Hematopoietic multipotent progenitor cell treated with erythropoietin and hydrocortisone succinate and interleukin-3 and kit ligand, for 17 days (in vitro differentiated cells): ENCODE data around the gene TMEM121B.

Experiments
- DNase-seq: peaks from one replicate; pipeline ENCODE4 v3.0.0-alpha.2; 2015; ENCODE audit warnings: low spot score

The TMEM121B gene

GRCh38 chr22:17138513-17138912 lies 17.4 kb upstream of the TMEM121B start:
- DNase-seq = no peak

- DNase-seq = no peak
Measured at GRCh38 chr22:17137861-17138425, 16.8 kb upstream of the TMEM121B start.

GRCh38 chr22:17137170-17137569 lies 16.0 kb upstream of the TMEM121B start:
- no peak for DNase-seq

GRCh38 chr22:17135153-17135760 lies 14.1 kb upstream of the TMEM121B start:
- DNase-seq = no peak

GRCh38 chr22:17133137-17133536 lies 12.0 kb upstream of the TMEM121B start:
- DNase-seq = no peak

- no peak for DNase-seq
Measured at GRCh38 chr22:17132112-17132511, 11.0 kb upstream of the TMEM121B start.

GRCh38 chr22:17131686-17132085 lies 10.5 kb upstream of the TMEM121B start:
- no peak for DNase-seq

- DNase-seq = no peak
Measured at GRCh38 chr22:17130199-17130598, 9.0 kb upstream of the TMEM121B start.

GRCh38 chr22:17120711-17121232 lies 388 bp downstream of the TMEM121B start:
- DNase-seq = no peak

GRCh38 chr22:17120281-17120680 lies 879 bp downstream of the TMEM121B start:
- no peak for DNase-seq

GRCh38 chr22:17119481-17120202 lies 1.5 kb downstream of the TMEM121B start:
- DNase-seq = no peak

- no peak for DNase-seq
Measured at GRCh38 chr22:17118342-17118741, 2.8 kb downstream of the TMEM121B start.

GRCh38 chr22:17117890-17118289 lies 3.3 kb downstream of the TMEM121B start:
- no peak for DNase-seq

- DNase-seq = no peak
Measured at GRCh38 chr22:17117400-17117799, 3.8 kb downstream of the TMEM121B start.

GRCh38 chr22:17116572-17117330 lies 4.4 kb downstream of the TMEM121B start:
- DNase-seq = no peak

- DNase-seq = no peak
Measured at GRCh38 chr22:17115945-17116565, 5.1 kb downstream of the TMEM121B start.

- no peak for DNase-seq
Measured at GRCh38 chr22:17115236-17115635, 5.9 kb downstream of the TMEM121B start.

GRCh38 chr22:17114898-17115235 lies 6.3 kb downstream of the TMEM121B start:
- DNase-seq = no peak

- DNase-seq = no peak
Measured at GRCh38 chr22:17114173-17114897, 6.8 kb downstream of the TMEM121B start.

GRCh38 chr22:17113600-17113999 lies 7.6 kb downstream of the TMEM121B start:
- DNase-seq = no peak

GRCh38 chr22:17112491-17113042 lies 8.6 kb downstream of the TMEM121B start:
- DNase-seq = no peak
